ENCODE data around the gene RHAG. TPM values are rescaled to one million over a fixed set of nuclear protein-coding genes. Genes with fewer than 3 reads are reported as not detected.
"Not testable (repeated sequence)": the region's sequence is repeated elsewhere in the genome, so short reads cannot be mapped to it uniquely, and the experiment has no call there.

The RHAG gene
- polyA plus RNA-seq, 4 donors, result 0.40 TPM; not detected in 3

DNA sequence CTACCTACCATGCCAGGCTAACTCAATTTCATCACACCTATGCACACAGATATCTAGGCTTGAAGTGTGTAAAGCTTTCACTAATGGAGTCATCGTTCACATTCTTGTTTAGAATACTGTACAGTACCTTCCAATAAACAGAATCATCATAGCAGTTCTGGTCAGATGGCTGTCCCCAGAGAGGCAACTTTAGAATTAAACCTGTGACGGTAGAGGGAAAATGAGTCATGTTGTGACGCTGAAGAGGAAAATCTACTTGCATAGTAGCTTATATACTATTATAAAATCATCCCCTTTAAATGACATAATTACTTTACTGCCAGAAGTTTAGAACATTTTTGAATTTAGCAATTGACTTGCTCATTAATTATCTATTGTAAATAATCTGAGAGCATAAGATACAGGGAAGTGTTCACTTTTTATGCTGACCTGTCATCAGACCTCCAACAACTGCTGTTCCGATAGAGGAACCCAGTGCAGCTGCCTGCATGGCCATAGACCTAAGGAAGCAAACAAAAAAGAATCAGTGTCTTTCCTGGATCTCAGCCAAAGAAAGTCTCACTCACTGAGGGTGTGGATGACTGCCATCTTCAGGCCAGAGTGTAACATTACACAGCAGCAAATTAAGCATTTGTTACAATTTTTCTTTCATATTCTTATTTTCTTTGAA lies 29.8 kb downstream of the RHAG start:
- Histone ChIP-seq H3K4me3 (ENCODE audit: low read depth in 1 of 3, low read length in 3 of 3) (no peak overlapping the region), H3K27me3 (ENCODE audit: control insufficient read depth in 3 of 3, insufficient read depth in 3 of 3, low read length in 3 of 3) (no peaks in the 10 kb centered on the region), H3K27ac (ENCODE audit: low read depth in 1 of 3, low read length in 2 of 3) (no peak overlapping the region), H3K4me1 (ENCODE audit: control insufficient read depth in 3 of 3, insufficient read depth in 2 of 3, low read depth in 1 of 3, low read length in 2 of 3) (peaks cover 0 to 3% (median 0%) of the 10 kb centered on the region in 3 donors), H3K9me3 (ENCODE audit: control insufficient read depth in 2 of 2, insufficient read depth in 1 of 2, low read depth in 1 of 2, low read length in 1 of 2) (no peaks in the 10 kb centered on the region), H3K36me3 (ENCODE audit: control insufficient read depth in 3 of 3, insufficient read depth in 2 of 3, low read depth in 1 of 3, low read length in 3 of 3) (no peaks in the 10 kb centered on the region)
- WGBS, 3 donors, result 14 to 30% (median 22%) methylated on average over 4 of the region's 4 CpGs
- no peak for FAIRE-seq
- DNase-seq, result peak; percentile 80 to 83

DNA sequence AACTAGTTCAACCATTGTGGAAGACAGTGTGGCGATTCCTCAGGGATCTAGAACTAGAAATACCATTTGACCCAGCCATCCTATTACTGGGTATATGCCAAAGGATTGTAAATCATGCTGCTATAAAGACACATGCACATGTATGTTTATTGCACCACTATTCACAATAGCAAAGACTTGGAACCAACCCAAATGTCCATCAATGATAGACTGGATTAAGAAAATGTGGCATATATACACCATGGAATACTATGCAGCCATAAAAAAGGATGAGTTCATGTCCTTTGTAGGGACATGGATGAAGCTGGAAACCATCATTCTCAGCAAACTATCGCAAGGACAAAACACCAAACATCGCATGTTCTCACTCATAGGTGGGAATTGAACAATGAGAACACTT lies 32.6 kb downstream of the RHAG start:
- H3K27ac ChIP-seq (ENCODE audit: low read depth in 1 of 3, low read length in 2 of 3); H3K36me3 ChIP-seq (ENCODE audit: control insufficient read depth in 3 of 3, insufficient read depth in 2 of 3, low read depth in 1 of 3, low read length in 3 of 3); H3K4me3 ChIP-seq (ENCODE audit: low read depth in 1 of 3, low read length in 3 of 3); H3K27me3 ChIP-seq (ENCODE audit: control insufficient read depth in 3 of 3, insufficient read depth in 3 of 3, low read length in 3 of 3); DNase-seq; H3K9me3 ChIP-seq (ENCODE audit: control insufficient read depth in 2 of 2, insufficient read depth in 1 of 2, low read depth in 1 of 2, low read length in 1 of 2); FAIRE-seq; H3K4me1 ChIP-seq (ENCODE audit: control insufficient read depth in 3 of 3, insufficient read depth in 2 of 3, low read depth in 1 of 3, low read length in 2 of 3): not testable (repeated sequence)
- WGBS, 3 donors, result 87 to 93% (median 92%) methylated on average over 3 of the region's 3 CpGs

DNA sequence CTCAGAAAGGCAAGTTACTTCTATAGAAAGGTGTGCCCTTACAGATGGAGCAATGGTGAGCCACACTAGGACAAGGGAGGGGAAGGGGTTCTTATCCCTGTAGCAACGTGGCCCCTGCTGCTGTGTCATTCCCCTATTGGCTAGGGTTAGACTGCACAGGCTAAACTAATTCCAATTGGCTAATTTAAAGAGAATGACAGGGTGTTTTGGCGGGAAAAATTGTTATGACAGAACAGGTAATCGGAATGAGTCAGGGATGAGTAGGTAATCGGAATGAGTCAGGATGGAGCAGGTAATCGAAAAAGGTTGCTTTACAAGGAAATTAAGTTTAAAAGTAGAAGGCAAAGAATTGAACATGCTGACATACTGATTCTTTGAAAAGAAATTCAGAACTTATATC lies 49.4 kb downstream of the RHAG start:
- H3K4me3 ChIP-seq (ENCODE audit: low read depth in 1 of 3, low read length in 3 of 3); FAIRE-seq; H3K27ac ChIP-seq (ENCODE audit: low read depth in 1 of 3, low read length in 2 of 3); H3K36me3 ChIP-seq (ENCODE audit: control insufficient read depth in 3 of 3, insufficient read depth in 2 of 3, low read depth in 1 of 3, low read length in 3 of 3); H3K4me1 ChIP-seq (ENCODE audit: control insufficient read depth in 3 of 3, insufficient read depth in 2 of 3, low read depth in 1 of 3, low read length in 2 of 3); DNase-seq; H3K9me3 ChIP-seq (ENCODE audit: control insufficient read depth in 2 of 2, insufficient read depth in 1 of 2, low read depth in 1 of 2, low read length in 1 of 2); H3K27me3 ChIP-seq (ENCODE audit: control insufficient read depth in 3 of 3, insufficient read depth in 3 of 3, low read length in 3 of 3): not testable (repeated sequence)
- WGBS, 3 donors, result 79 to 87% (median 82%) methylated on average over 5 of the region's 5 CpGs

DNA sequence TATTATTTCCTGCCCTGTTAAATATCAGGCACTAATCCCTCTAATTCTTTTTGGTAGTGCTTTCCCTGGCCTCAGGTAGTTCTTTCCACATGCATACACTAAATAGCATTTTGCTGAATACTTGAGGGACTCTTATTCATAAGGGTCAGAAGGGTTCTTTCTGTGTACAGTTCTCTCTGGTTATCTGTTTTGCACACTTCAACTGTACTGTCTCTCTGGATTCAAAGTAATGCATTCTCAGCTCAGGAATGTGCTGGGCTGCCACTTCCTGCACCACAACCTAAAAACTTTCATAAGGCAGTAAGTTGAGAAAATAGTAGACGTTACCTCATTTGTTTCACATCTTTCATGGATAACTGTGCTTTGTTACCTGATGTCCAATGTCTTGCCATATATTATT lies 54.1 kb downstream of the RHAG start:
- H3K27me3 ChIP-seq (ENCODE audit: control insufficient read depth in 3 of 3, insufficient read depth in 3 of 3, low read length in 3 of 3), result no peaks in the 10 kb centered on the region
- no peaks in the 10 kb centered on the region for H3K4me1 ChIP-seq (ENCODE audit: control insufficient read depth in 3 of 3, insufficient read depth in 2 of 3, low read depth in 1 of 3, low read length in 2 of 3)
- 73 to 79% (median 78%) methylated on average over 1 of the region's 1 CpG for WGBS, 3 donors
- FAIRE-seq (no peak), DNase-seq (no peak)
- H3K4me3 ChIP-seq (ENCODE audit: low read depth in 1 of 3, low read length in 3 of 3), result no peak overlapping the region
- no peaks in the 10 kb centered on the region for H3K36me3 ChIP-seq (ENCODE audit: control insufficient read depth in 3 of 3, insufficient read depth in 2 of 3, low read depth in 1 of 3, low read length in 3 of 3)
- no peaks in the 10 kb centered on the region for H3K9me3 ChIP-seq (ENCODE audit: control insufficient read depth in 2 of 2, insufficient read depth in 1 of 2, low read depth in 1 of 2, low read length in 1 of 2)
- H3K27ac ChIP-seq (ENCODE audit: low read depth in 1 of 3, low read length in 2 of 3), result no peak overlapping the region

DNA sequence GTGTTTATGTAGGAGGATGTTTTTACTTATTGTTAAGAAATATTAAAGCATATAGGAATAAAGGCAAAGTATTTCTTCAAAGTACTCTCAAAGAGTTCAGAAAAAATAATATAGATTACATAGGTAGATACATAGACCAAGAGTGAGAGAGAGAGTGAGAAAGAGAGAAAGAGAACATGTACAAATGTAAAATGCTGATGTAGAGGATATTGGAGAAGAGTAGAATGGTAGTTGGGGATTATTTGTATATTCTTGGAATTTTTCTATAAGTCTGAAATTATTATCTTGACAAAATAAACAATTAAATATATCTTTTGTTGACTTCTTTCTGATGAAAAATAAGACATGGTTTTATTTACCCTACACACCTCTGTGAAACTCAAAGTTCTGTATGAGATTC lies 57.0 kb downstream of the RHAG start:
- Histone ChIP-seq H3K9me3 (ENCODE audit: control insufficient read depth in 2 of 2, insufficient read depth in 1 of 2, low read depth in 1 of 2, low read length in 1 of 2) (no peaks in the 10 kb centered on the region), H3K36me3 (ENCODE audit: control insufficient read depth in 3 of 3, insufficient read depth in 2 of 3, low read depth in 1 of 3, low read length in 3 of 3) (no peaks in the 10 kb centered on the region), H3K4me1 (ENCODE audit: control insufficient read depth in 3 of 3, insufficient read depth in 2 of 3, low read depth in 1 of 3, low read length in 2 of 3) (no peaks in the 10 kb centered on the region), H3K27ac (ENCODE audit: low read depth in 1 of 3, low read length in 2 of 3) (no peak overlapping the region), H3K27me3 (ENCODE audit: control insufficient read depth in 3 of 3, insufficient read depth in 3 of 3, low read length in 3 of 3) (no peaks in the 10 kb centered on the region), H3K4me3 (ENCODE audit: low read depth in 1 of 3, low read length in 3 of 3) (no peak overlapping the region)
- DNase-seq (no peak), FAIRE-seq (no peak)

DNA sequence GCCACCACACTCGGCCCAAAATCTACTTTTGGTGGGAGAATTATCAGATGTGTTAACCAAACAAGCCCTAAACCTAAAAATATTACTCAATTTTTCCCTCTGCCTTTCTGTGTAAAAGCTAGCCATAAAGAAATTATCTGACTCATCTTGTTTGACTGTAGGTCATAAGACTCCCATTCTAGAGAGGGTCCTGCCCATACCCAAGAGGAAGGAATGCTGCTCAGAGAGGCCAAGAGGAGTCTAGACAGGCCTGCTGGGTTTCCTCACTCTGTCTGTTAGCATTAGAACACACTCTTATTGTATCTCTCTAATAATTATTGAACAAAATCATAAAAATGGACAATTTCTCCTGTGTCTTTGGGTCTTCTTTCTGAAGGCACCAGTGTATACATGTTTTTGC lies 60.0 kb downstream of the RHAG start:
- Histone ChIP-seq H3K9me3 (ENCODE audit: control insufficient read depth in 2 of 2, insufficient read depth in 1 of 2, low read depth in 1 of 2, low read length in 1 of 2) (no peaks in the 10 kb centered on the region), H3K27me3 (ENCODE audit: control insufficient read depth in 3 of 3, insufficient read depth in 3 of 3, low read length in 3 of 3) (no peaks in the 10 kb centered on the region)
- WGBS, 3 donors, result 81 to 100% (median 86%) methylated on average over 1 of the region's 1 CpG

DNA sequence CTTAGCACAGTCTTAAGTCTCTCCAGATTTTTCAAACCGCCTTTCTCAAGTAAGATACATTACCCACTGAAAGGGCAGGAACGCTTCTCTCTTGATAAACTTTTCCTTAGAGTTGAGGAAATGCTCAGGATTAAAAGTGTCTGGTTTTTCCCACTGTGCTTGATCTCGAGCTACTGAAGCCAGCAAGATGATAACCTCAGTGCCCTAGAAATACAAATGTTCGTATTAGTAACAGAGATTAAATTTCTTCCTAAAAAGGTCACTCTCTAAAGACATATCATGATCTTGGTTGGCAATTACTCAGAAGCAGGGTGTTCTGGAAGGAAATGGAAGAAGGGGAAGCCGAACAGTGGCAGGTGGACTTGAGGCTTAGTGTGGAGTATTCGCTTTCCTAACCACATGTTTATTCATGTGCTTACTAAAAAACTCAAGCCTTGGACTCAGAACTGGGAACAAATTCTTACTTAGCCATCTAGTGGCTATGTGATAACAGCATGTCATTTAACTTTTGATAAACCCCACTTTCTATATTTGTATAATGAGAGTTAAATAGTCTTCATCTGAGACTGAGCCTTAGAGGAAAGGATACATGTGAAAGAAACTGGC lies 66.1 kb downstream of the RHAG start:
- no peak overlapping the region for H3K4me3 ChIP-seq (ENCODE audit: low read depth in 1 of 3, low read length in 3 of 3)
- no peaks in the 10 kb centered on the region for H3K4me1 ChIP-seq (ENCODE audit: control insufficient read depth in 3 of 3, insufficient read depth in 2 of 3, low read depth in 1 of 3, low read length in 2 of 3)
- H3K27ac ChIP-seq (ENCODE audit: low read depth in 1 of 3, low read length in 2 of 3), result no peak overlapping the region
- H3K9me3 ChIP-seq (ENCODE audit: control insufficient read depth in 2 of 2, insufficient read depth in 1 of 2, low read depth in 1 of 2, low read length in 1 of 2), result no peaks in the 10 kb centered on the region
- H3K27me3 ChIP-seq (ENCODE audit: control insufficient read depth in 3 of 3, insufficient read depth in 3 of 3, low read length in 3 of 3), result no peaks in the 10 kb centered on the region
- DNase-seq, result peak; percentile 12 to 17
- 37 to 46% (median 38%) methylated on average over 6 of the region's 6 CpGs for WGBS, 3 donors
- no peak for FAIRE-seq
- H3K36me3 ChIP-seq (ENCODE audit: control insufficient read depth in 3 of 3, insufficient read depth in 2 of 3, low read depth in 1 of 3, low read length in 3 of 3), result no peaks in the 10 kb centered on the region

More for the DNA sequence above, 60.0 kb downstream of the RHAG start:
- FAIRE-seq, result no peak
- Histone ChIP-seq H3K36me3 (ENCODE audit: control insufficient read depth in 3 of 3, insufficient read depth in 2 of 3, low read depth in 1 of 3, low read length in 3 of 3) (no peaks in the 10 kb centered on the region), H3K4me3 (ENCODE audit: low read depth in 1 of 3, low read length in 3 of 3) (no peak overlapping the region), H3K4me1 (ENCODE audit: control insufficient read depth in 3 of 3, insufficient read depth in 2 of 3, low read depth in 1 of 3, low read length in 2 of 3) (no peaks in the 10 kb centered on the region), H3K27ac (ENCODE audit: low read depth in 1 of 3, low read length in 2 of 3) (no peak overlapping the region)
- DNase-seq, result no peak

DNA sequence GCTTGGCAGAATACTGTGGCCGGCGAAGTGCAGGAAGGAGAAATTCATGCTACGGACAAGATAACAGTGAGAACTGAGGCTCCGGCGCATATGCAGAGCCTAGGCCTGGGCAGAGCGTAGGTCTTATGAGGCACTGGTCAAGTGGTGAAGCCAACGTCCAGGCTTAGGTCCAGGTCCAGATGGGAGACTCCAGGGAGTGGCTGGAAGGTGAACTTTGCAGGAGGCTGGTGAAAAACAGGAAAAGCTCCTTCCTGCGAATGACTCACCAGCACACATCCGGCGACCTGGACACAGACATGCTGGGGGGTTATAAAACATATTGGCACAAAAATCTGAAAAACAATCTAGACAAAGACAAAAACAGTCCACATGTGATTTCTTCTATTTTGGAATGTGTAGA lies 70.8 kb downstream of the RHAG start:
- Histone ChIP-seq H3K4me3 (ENCODE audit: low read depth in 1 of 3, low read length in 3 of 3) (no peak overlapping the region), H3K36me3 (ENCODE audit: control insufficient read depth in 3 of 3, insufficient read depth in 2 of 3, low read depth in 1 of 3, low read length in 3 of 3) (no peaks in the 10 kb centered on the region), H3K4me1 (ENCODE audit: control insufficient read depth in 3 of 3, insufficient read depth in 2 of 3, low read depth in 1 of 3, low read length in 2 of 3) (no peaks in the 10 kb centered on the region), H3K9me3 (ENCODE audit: control insufficient read depth in 2 of 2, insufficient read depth in 1 of 2, low read depth in 1 of 2, low read length in 1 of 2) (no peaks in the 10 kb centered on the region), H3K27me3 (ENCODE audit: control insufficient read depth in 3 of 3, insufficient read depth in 3 of 3, low read length in 3 of 3) (no peaks in the 10 kb centered on the region), H3K27ac (ENCODE audit: low read depth in 1 of 3, low read length in 2 of 3) (no peak overlapping the region)
- FAIRE-seq (no peak), DNase-seq (no peak)
- WGBS, 3 donors, result 68 to 74% (median 74%) methylated on average over 10 of the region's 10 CpGs

DNA sequence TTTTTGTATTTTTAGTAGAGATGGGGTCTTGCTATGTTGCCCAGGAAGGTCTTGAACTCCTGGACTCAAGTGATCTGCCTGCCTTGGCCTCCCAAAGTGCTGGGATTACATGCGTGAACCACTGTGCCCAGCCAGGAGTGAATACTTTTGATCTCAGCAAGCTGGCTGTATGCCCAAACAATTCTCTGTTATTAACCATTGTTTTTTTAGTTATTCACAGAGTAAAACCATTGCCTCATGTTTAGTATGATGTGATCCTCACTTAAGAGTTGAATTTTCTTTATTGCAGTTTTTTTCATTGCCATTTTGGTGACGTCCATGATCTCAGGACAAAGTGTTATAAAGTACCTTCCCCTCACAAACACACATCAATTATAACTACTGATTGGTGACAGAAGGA lies 71.4 kb downstream of the RHAG start:
- no peak for DNase-seq
- WGBS, 3 donors, result 39 to 50% (median 41%) methylated on average over 2 of the region's 2 CpGs
- no peak for FAIRE-seq

More for the DNA sequence above, 71.4 kb downstream of the RHAG start:
- H3K36me3 ChIP-seq (ENCODE audit: control insufficient read depth in 3 of 3, insufficient read depth in 2 of 3, low read depth in 1 of 3, low read length in 3 of 3), result peaks cover 0 to 2% (median 0%) of the 10 kb centered on the region in 3 donors
- no peaks in the 10 kb centered on the region for H3K9me3 ChIP-seq (ENCODE audit: control insufficient read depth in 2 of 2, insufficient read depth in 1 of 2, low read depth in 1 of 2, low read length in 1 of 2)
- no peaks in the 10 kb centered on the region for H3K27me3 ChIP-seq (ENCODE audit: control insufficient read depth in 3 of 3, insufficient read depth in 3 of 3, low read length in 3 of 3)
- no peak overlapping the region for H3K4me3 ChIP-seq (ENCODE audit: low read depth in 1 of 3, low read length in 3 of 3)
- H3K4me1 ChIP-seq (ENCODE audit: control insufficient read depth in 3 of 3, insufficient read depth in 2 of 3, low read depth in 1 of 3, low read length in 2 of 3), result no peaks in the 10 kb centered on the region
- no peak overlapping the region for H3K27ac ChIP-seq (ENCODE audit: low read depth in 1 of 3, low read length in 2 of 3)

All from small intestine (tissue), 7 donors.